GM19239 (cell line): ENCODE measurements around the gene GPC6.

Experiments used
- DNase-seq: peaks from one replicate; pipeline ENCODE4 v3.0.0; 2011; ENCODE audit warnings: low spot score; ENCODE audit not compliant: insufficient read length
- FAIRE-seq: peaks from 2 replicates; lab custom pipeline; 2011; peaks lifted over from hg19 to GRCh38; lab: Jason Lieb, UNC

Gene GPC6

DNA sequence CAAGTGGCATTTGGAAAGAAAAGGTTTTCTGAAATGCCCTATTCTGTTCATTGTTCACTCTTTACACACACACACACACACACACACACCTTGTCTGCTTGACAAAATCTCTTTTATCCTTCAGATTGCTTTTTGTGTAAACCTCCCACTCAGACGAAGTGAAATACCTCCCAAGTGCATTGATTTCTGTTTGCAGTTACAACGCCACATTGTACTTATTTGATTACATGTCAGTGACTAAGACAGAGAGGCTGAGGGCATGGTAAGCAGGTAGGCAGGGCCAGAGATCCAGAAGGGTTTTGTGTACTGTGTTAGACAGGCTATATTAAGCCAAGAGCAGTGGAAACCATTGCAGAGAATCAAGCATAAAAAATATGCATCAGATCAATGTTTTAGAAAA, 561.8 kb downstream of the GPC6 start:
- DNase-seq (no peak), FAIRE-seq (no peak)

- no peak for FAIRE-seq
Measured at GRCh38 chr13:93789058-93789457, 562.5 kb downstream of the GPC6 start.

DNA sequence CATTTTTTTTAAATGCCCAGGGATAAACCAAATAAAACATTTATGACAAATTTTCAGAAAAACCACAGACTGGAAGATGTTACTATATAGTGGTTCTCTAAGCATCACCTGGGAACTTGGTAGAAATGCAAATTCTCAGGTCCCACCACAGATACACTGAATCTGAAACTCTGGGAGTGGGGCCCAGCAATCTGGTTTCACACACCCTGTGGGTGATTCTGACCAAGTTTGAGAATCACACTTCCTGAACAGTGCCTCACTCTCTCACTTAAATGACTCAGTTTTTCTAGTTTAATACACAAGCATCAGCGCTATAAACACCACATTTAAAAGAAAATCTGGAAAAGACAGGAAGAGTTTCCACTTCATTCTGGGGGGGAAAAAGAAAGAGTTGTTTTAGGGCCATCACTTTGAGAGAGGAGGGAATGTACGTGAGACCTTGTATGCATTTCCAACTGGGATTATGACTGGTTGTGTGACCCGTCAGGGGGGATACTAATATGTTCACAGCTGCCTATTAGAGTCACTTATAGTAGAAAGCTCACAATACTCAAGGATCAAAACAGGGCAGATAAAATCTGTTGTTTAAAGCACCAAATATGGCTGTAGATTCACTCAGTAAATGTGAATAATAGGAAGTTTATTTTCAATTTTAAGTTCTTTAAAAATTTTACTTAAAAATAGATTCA, 567.7 kb downstream of the GPC6 start:
- no peak for DNase-seq
- no peak for FAIRE-seq

More at GRCh38 chr13:93789058-93789457, 562.5 kb downstream of the GPC6 start:
- DNase-seq, result no peak

DNA sequence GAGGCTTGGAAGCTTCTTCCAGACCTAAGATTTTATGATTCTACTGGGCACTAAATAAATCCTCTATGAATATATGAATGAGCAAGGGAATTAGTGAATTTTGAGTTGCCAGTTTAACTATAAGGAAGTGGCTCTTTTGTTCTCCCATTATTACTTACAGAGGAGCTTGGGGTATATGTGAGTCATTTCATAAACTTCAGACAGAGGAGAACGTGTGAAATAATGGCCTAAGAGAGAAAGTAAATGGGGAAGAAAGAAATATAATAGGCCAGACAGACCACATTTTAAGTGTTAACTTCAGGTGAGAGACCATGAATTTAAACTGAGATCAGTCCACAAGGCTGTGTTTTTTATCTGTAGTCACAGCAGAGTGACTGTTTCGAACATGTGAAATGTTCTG, 570.9 kb downstream of the GPC6 start:
- FAIRE-seq (no peak), DNase-seq (no peak)

DNA sequence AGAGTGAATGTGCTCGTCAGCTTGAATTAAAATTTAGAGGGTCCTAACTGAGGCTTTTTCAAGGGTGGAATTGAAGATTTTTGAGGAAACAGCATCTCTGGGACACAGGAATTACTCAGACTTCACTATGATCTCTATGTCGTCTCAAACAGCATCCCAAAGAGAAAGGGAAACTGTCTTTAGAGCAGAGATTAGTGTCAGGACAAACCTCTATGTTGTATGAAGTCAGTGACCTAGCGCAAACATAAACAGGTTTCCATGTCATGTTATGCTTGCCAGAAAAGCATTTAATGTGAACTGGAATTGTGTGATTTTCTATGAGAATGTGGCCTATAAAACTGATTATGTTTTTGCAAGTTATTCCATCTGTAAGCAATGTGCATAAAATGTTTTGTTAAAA, 573.7 kb downstream of the GPC6 start:
- DNase-seq, result no peak
- FAIRE-seq, result no peak

DNA sequence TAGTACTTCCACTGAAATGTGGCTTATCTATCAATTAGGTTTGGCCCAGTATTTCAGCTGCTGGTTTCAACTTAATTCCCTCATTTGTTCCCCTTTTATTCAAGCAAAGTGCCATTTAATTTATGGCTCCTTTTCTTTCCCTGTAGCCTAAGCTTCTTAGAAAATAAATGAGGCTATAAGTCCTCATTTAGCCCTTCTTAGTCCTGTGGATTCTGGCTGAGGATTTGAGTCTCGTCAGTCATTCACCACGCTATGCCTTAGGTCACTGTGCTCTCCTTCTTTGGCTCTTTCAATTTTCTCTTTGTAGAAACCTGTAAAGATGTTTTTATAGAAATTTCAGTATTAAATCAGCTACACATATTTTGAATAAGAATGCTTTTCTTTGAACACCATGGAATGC, 579.1 kb downstream of the GPC6 start:
- FAIRE-seq (no peak), DNase-seq (no peak)

GRCh38 chr13:93806861-93807260, 580.3 kb downstream of the GPC6 start:
- no peak for FAIRE-seq

DNA sequence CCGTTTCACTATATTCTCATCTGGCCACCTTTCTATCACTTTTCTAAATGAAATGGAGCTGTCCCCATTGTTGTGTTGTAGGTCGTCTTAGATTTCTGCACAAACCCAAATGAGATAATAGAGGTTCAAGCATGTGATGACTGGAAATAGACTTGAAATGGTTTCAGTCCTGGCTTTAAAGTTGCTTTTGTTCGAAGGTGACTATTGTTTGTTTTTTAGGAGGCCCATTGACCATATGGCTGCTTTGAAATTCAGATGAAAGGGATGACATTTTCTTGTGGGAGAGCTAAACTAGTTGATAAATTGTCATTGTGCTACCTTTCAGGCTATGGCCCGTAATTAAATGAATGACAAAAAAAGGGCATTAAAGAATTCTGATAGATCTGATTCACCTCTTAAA, 583.7 kb downstream of the GPC6 start:
- no peak for DNase-seq
- FAIRE-seq, result no peak

More at GRCh38 chr13:93806861-93807260, 580.3 kb downstream of the GPC6 start:
- no peak for DNase-seq

- no peak for FAIRE-seq
Measured at GRCh38 chr13:93811071-93811737, 584.6 kb downstream of the GPC6 start.

DNA sequence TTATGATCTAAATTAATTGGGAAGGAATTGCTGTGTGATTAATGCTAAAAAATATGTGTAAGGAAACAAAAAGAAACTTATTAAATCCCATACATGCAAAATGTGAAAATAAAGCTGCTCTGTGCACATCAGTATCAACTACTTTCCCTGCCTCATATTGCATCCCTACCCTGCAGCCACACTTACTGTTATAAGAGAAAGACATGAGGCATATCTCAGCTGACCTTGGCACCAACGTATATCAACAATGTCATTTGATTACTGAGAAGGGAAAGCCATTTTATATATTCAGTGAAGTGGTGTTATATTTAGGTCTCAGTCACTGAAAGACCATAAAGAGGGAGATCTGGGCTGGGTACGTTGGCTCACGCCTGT, 585.1 kb downstream of the GPC6 start:
- DNase-seq (no peak), FAIRE-seq (no peak)

More at GRCh38 chr13:93811071-93811737, 584.6 kb downstream of the GPC6 start:
- DNase-seq, result no peak

- FAIRE-seq (no peak), DNase-seq (no peak)
Measured at GRCh38 chr13:93814658-93815057, 588.1 kb downstream of the GPC6 start.

GRCh38 chr13:93818345-93818744, 591.7 kb downstream of the GPC6 start:
- FAIRE-seq, result no peak
- no peak for DNase-seq

- DNase-seq, result no peak
- no peak for FAIRE-seq
Measured at GRCh38 chr13:93819331-93819890, 592.8 kb downstream of the GPC6 start.

DNA sequence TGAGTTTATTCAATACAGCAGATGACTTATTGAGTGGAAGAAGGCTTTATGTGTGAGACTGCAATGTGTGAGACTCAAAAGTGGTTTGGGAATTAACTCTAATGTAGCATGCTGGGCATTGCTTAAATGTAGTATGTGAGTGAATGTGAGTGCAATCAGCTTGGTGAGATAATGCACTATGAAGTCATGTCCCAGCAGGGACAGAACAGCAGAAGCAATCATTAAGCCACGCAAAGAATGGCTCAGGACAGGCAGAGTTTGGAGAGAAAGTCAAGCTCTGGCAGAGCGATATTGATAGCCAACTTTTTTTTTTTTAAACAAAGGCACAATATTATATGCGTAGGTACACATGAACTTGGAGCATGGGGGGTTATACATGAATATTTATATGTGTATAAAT, 597.7 kb downstream of the GPC6 start:
- DNase-seq (no peak), FAIRE-seq (no peak)

DNA sequence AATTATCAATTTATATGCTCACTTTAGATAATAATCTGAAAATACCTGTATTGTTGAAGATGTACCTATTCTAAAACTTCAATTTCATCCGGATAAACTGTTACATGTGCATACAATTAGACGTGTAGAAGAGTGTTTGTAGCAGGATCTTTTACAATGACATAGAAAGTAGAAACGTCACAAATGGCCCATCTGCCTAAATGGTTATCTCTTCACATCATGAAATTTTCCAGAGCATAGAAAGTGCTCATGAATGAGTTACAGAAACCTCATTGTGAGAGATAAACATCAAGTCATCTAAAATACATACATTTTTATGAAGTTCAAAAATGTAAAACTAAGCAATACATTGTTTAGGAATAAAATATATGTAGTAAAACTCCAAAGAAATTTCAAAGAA, 607.4 kb downstream of the GPC6 start:
- no peak for FAIRE-seq
- DNase-seq, result no peak

- FAIRE-seq (no peak), DNase-seq (no peak)
Measured at GRCh38 chr13:93843082-93843481, 616.5 kb downstream of the GPC6 start.

GRCh38 chr13:93847162-93847561, 620.6 kb downstream of the GPC6 start:
- FAIRE-seq, result no peak
- no peak for DNase-seq

DNA sequence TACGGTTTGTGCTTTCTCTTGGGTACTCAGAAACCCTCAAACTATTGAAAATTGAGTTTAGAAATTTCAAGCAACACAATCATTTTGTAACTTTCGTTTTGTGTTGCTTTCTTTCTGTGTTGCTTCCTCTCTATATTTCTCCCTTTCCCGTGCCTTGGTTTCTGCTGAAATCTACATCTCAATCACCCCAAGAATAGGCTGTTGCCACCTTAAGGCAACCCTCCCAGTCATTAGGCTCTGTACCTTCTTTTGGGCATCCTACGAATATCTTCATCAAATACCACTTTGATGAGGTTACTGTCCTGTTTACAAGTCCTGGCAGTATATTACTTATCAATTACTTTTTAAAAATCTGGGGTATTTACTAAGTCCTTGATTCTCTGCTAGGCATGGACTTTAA, 621.6 kb downstream of the GPC6 start:
- FAIRE-seq (no peak), DNase-seq (no peak)

- DNase-seq, result no peak
- FAIRE-seq, result no peak
Measured at GRCh38 chr13:93851236-93851635, 624.6 kb downstream of the GPC6 start.

DNA sequence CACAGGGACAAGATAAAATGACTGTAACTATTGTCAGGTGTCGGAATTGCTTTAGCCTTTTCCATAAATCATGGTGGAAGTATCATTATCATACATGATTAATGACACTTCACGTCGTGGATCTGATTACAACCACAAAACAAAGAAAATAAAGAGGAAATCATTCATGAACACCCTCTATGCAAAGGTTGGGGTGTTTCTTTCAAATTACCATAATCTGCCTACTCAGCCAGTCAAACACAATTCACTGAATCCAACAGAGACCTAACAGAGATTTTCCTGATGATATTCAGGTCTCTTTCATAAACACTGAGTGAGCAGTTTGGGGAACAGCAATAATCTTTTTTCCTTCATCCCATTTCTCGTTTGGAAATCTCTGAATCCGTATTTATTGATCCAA, 627.3 kb downstream of the GPC6 start:
- DNase-seq (no peak), FAIRE-seq (no peak)

- FAIRE-seq (no peak), DNase-seq (no peak)
Measured at GRCh38 chr13:93857126-93857525, 630.5 kb downstream of the GPC6 start.

- no peak for FAIRE-seq
- no peak for DNase-seq
Measured at GRCh38 chr13:93859716-93860115, 633.1 kb downstream of the GPC6 start.
